Measurements from ENCODE around the gene FAM174B. TPM values are rescaled to one million over a fixed set of nuclear protein-coding genes. Genes with fewer than 3 reads are reported as not detected.

Gene FAM174B
- total and polyA plus RNA-seq, 7 donors = 7.6 to 22.1 (median 11.0) TPM

DNA sequence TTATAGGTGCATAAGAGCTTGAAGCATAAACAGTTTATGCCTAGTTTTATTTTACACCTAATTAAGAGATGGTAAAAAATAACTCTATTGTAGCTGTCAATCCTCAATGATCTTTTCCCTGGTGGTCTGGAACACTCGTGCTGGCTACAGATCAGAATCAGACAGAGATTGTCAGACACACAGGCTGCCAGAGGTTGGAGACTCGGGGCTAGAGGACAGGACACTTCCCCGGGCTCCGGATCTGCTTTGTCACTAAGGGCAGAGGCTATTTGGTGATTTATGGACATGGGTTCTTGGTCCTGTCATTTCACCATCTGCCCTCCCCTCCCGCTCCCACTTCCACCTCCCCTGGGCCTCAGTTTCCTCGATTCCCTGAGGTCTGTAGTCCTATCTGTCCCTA is 16.5 kb upstream of the FAM174B start:
- 48 to 52% (median 49%) methylated on average over 6 of the region's 6 CpGs for WGBS, 3 donors

DNA sequence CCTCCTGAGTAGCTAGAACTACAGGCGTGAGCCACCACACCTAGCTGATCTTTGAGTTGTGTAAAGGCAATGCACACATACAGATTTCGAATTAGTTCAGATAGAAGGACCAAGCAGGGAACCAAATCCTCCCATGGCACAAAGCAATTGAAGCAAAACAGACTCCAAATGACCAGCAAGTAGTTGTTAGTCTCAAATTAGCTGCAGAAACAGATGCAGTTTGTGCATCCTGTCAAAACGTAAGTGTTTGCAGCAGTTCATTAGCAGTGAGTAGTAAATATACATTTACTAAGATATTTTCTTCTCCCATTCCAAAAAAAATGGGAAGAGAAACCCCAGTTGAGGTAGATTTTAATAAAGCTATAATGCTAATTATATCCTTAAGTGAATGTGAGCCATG is 15.8 kb upstream of the FAM174B start:
- WGBS, 3 donors = 94 to 96% (median 94%) methylated on average over 3 of the region's 3 CpGs
- DNase-seq (no peak), ATAC-seq (no peak)
- Histone ChIP-seq H3K9me3 (no peaks in the 10 kb centered on the region), H3K27me3 (ENCODE audit: insufficient read depth in 3 of 3, low read length in 2 of 3) (no peaks in the 10 kb centered on the region), H3K27ac (no peak overlapping the region), H3K4me1 (peaks cover 7% of the 10 kb centered on the region), H3K4me3 (no peak overlapping the region), H3K36me3 (ENCODE audit: insufficient read depth in 1 of 2, low read depth in 1 of 2) (no peaks in the 10 kb centered on the region)
- TF ChIP-seq, protein P1, sequence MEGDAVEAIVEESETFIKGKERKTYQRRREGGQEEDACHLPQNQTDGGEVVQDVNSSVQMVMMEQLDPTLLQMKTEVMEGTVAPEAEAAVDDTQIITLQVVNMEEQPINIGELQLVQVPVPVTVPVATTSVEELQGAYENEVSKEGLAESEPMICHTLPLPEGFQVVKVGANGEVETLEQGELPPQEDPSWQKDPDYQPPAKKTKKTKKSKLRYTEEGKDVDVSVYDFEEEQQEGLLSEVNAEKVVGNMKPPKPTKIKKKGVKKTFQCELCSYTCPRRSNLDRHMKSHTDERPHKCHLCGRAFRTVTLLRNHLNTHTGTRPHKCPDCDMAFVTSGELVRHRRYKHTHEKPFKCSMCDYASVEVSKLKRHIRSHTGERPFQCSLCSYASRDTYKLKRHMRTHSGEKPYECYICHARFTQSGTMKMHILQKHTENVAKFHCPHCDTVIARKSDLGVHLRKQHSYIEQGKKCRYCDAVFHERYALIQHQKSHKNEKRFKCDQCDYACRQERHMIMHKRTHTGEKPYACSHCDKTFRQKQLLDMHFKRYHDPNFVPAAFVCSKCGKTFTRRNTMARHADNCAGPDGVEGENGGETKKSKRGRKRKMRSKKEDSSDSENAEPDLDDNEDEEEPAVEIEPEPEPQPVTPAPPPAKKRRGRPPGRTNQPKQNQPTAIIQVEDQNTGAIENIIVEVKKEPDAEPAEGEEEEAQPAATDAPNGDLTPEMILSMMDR (IDR thresholded peaks at IDR 0.05) = no peak
- intact Hi-C loops (cut with DNase I) = no loop called here

More for the DNA sequence above, 16.5 kb upstream of the FAM174B start:
- no peak overlapping the region for H3K27ac ChIP-seq
- H3K27me3 ChIP-seq (ENCODE audit: insufficient read depth in 3 of 3, low read length in 2 of 3) = no peaks in the 10 kb centered on the region
- TF ChIP-seq, protein P1 (IDR thresholded peaks at IDR 0.05) = no peak
- intact Hi-C loops (cut with DNase I) = no loop called here
- ATAC-seq = no peak
- H3K4me1 ChIP-seq = peaks cover 6% of the 10 kb centered on the region
- H3K9me3 ChIP-seq = no peaks in the 10 kb centered on the region
- no peaks in the 10 kb centered on the region for H3K36me3 ChIP-seq (ENCODE audit: insufficient read depth in 1 of 2, low read depth in 1 of 2)
- no peak for DNase-seq
- H3K4me3 ChIP-seq = no peak overlapping the region

DNA sequence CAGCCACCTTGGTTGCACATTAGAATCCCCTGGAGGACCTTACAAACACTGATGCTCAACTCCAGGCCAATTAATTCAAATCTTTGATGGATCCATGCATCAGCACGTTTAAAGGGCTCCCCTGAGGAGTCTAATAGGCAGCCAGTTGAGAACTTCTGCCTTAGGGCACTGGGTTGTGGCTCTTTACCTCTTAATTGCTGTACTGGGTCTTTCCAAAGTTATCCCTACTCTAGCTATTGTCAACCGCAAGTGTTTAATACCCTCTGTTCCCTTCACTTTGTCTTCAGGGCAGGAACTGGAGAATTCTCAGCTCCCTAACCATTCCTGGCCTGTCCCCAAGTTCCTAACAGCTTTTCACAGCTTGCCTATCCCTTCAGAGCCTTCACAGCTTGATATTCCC is 15.0 kb upstream of the FAM174B start:
- H3K27me3 ChIP-seq (ENCODE audit: insufficient read depth in 3 of 3, low read length in 2 of 3) = no peaks in the 10 kb centered on the region

DNA sequence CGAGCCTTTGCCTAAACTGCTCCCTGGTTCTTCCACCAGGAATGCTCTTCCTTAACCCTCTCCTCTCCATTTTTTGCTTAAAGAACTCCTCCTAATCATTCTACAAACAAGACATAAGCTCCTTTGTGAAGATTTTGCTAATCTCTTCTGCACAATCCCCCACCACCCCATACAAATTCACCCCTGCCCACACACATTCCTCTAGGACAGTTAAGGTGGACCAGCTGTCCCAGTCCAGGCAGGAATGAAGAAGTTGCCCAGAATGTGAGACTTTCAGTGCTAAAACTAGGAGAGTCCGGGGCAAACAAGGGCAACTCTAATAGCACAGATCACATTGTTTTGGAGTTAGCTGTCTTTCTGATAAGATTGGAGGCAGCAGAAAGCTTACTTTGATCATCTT is 13.9 kb upstream of the FAM174B start:
- WGBS, 3 donors = 79 to 88% (median 86%) methylated on average over 2 of the region's 2 CpGs
- Histone ChIP-seq H3K4me3 (no peak overlapping the region), H3K27me3 (ENCODE audit: insufficient read depth in 3 of 3, low read length in 2 of 3) (no peaks in the 10 kb centered on the region), H3K36me3 (ENCODE audit: insufficient read depth in 1 of 2, low read depth in 1 of 2) (no peaks in the 10 kb centered on the region), H3K27ac (no peak overlapping the region), H3K4me1 (peaks cover 16% of the 10 kb centered on the region), H3K9me3 (no peaks in the 10 kb centered on the region)
- TF ChIP-seq, protein P1 (IDR thresholded peaks at IDR 0.05) = no peak
- ATAC-seq (no peak), DNase-seq (no peak)
- intact Hi-C loops (cut with DNase I) = no loop called here

More for the DNA sequence above, 15.0 kb upstream of the FAM174B start:
- peaks cover 14% of the 10 kb centered on the region for H3K4me1 ChIP-seq
- no peak overlapping the region for H3K27ac ChIP-seq
- no peaks in the 10 kb centered on the region for H3K36me3 ChIP-seq (ENCODE audit: insufficient read depth in 1 of 2, low read depth in 1 of 2)
- no peaks in the 10 kb centered on the region for H3K9me3 ChIP-seq
- ATAC-seq = no peak
- TF ChIP-seq, protein P1 (IDR thresholded peaks at IDR 0.05) = no peak
- intact Hi-C loops (cut with DNase I) = no loop called here
- WGBS, 3 donors = 78 to 86% (median 83%) methylated on average over 2 of the region's 2 CpGs
- no peak for DNase-seq
- H3K4me3 ChIP-seq = no peak overlapping the region

DNA sequence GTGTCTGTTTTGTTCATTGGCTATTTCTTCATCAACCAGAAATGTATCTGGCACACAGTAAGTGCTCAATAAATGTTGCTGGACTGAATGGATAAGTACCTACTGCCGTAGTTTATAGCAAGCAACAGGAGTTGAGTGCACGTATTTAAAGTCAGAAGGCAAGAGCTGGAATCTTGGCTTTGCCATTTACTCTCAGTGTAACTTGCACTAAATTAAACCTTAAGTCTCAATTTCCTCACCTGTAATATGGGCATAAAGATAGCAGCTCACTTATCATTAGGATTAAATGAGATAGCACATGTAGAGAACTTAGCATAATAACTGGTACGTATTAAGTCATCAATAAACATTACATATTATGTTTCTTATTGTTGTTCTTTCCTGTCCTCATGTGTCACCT is 13.0 kb upstream of the FAM174B start:
- Histone ChIP-seq H3K9me3 (no peaks in the 10 kb centered on the region), H3K36me3 (ENCODE audit: insufficient read depth in 1 of 2, low read depth in 1 of 2) (no peaks in the 10 kb centered on the region), H3K4me1 (peaks cover 16% of the 10 kb centered on the region), H3K27ac (no peak overlapping the region), H3K4me3 (no peak overlapping the region), H3K27me3 (ENCODE audit: insufficient read depth in 3 of 3, low read length in 2 of 3) (no peaks in the 10 kb centered on the region)
- intact Hi-C loops (cut with DNase I) = no loop called here
- DNase-seq = no peak
- TF ChIP-seq, protein P1 (IDR thresholded peaks at IDR 0.05) = no peak
- WGBS, 3 donors = 82 to 84% (median 84%) methylated on average over 3 of the region's 3 CpGs
- ATAC-seq = no peak
